Duodenal mucosa (tissue), 2 donors: ENCODE results near the gene GALNTL6.

Source experiments
- H3K27ac ChIP-seq: one replicate; pipeline ENCODE4 v1.7.0; 2013; ENCODE audit warnings: low read depth, low read length
- H3K27me3 ChIP-seq, 2 donors: one replicate each; pipeline ENCODE4 v1.7.0; 2013; ENCODE audit warnings: low read length in 2 of 2, control low read depth in 1 of 2; ENCODE audit not compliant: insufficient read depth in 2 of 2, control insufficient read depth in 1 of 2
- H3K36me3 ChIP-seq, 2 donors: one replicate each; pipeline ENCODE4 v1.7.0; 2013; ENCODE audit warnings: low read length in 2 of 2, control low read depth in 1 of 2; ENCODE audit not compliant: insufficient read depth in 2 of 2, control insufficient read depth in 1 of 2
- H3K4me1 ChIP-seq, 2 donors: one replicate each; pipeline ENCODE4 v1.7.0; 2013; ENCODE audit warnings: low read length in 2 of 2, control low read depth in 1 of 2; ENCODE audit not compliant: insufficient read depth in 2 of 2, control insufficient read depth in 1 of 2
- H3K4me3 ChIP-seq, 2 donors: one replicate each; pipeline ENCODE4 v1.7.0; 2013; ENCODE audit warnings: low read length in 2 of 2, low read depth in 1 of 2
- H3K9ac ChIP-seq, 2 donors: one replicate each; pipeline ENCODE4 v1.7.0; 2013; ENCODE audit warnings: low read length in 2 of 2, low read depth in 1 of 2
- H3K9me3 ChIP-seq, 2 donors: one replicate each; pipeline ENCODE4 v1.7.0; 2013; ENCODE audit warnings: low read length in 2 of 2, control low read depth in 1 of 2; ENCODE audit not compliant: control insufficient read depth in 1 of 2

Gene GALNTL6

DNA sequence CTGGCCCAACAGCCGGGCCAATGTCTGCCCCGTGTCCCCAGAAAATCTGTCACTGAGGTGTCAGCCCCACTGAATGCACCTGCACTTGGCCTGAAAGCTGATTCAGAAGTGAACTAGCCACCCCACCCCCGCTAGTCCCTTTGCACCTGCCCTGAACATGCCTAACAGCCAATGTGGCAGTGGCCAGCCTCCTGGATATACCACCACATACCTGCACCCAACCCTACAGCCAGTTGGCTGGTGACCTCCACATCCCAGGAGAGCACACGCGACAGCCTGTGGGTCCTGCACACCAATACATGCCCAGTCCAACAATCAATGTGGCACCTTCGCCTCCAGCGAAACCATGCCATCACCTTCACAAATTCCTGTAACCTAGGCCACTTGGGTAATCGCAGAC is 116.7 kb downstream of the GALNTL6 start:
- H3K27ac ChIP-seq, result no peak overlapping the region
- H3K36me3 ChIP-seq, result no peaks in the 10 kb centered on the region
- no peaks in the 10 kb centered on the region for H3K27me3 ChIP-seq
- H3K9ac ChIP-seq, result no peak overlapping the region
- no peaks in the 10 kb centered on the region for H3K9me3 ChIP-seq
- no peaks in the 10 kb centered on the region for H3K4me1 ChIP-seq
- H3K4me3 ChIP-seq, result no peak overlapping the region

DNA sequence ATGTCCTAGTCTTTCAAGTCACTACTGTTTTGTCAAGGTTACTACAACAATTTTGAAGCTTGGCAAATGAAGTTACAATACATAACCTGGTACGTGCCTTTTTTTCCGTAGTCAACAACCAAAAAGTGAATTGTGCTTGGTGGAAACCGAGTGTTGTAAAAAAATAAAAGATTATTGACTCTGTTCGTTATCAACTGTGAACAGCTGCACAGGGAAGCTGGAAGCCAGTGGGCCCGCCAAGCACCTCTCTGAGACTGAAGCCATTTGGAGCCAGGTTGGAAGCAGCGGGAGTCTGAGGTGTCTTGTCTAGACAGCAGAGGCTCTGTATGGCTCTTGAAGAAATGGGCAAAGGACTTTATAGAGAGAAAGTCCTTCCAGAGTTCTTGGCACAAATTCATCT is 119.0 kb downstream of the GALNTL6 start:
- H3K9me3 ChIP-seq, result no peaks in the 10 kb centered on the region
- H3K9ac ChIP-seq, result no peak overlapping the region
- H3K27me3 ChIP-seq, result no peaks in the 10 kb centered on the region
- H3K4me3 ChIP-seq, result no peak overlapping the region
- H3K27ac ChIP-seq, result no peak overlapping the region
- no peaks in the 10 kb centered on the region for H3K4me1 ChIP-seq
- no peaks in the 10 kb centered on the region for H3K36me3 ChIP-seq

DNA sequence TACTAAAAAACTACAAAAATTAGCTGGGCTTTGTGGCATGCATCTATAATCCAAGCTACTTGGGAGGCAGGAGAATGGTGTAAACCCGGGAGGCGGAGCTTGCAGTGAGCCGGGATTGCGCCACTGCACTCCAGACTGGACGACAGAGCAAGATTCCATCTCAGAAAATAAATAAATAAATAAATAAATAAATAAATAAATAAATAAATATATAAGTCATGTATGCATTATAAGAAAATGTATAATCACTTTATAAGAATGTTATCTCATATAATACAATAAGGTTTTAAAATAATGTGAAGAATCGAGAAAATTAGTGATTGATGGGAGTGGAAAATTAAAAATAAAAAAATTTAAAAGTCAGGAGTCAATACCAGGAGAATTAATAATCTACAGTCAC is 127.5 kb downstream of the GALNTL6 start:
- Histone ChIP-seq H3K9me3 (no peaks in the 10 kb centered on the region), H3K4me3 (no peak overlapping the region), H3K9ac (no peak overlapping the region), H3K27ac (no peak overlapping the region), H3K27me3 (no peaks in the 10 kb centered on the region), H3K4me1 (no peaks in the 10 kb centered on the region), H3K36me3 (no peaks in the 10 kb centered on the region)

DNA sequence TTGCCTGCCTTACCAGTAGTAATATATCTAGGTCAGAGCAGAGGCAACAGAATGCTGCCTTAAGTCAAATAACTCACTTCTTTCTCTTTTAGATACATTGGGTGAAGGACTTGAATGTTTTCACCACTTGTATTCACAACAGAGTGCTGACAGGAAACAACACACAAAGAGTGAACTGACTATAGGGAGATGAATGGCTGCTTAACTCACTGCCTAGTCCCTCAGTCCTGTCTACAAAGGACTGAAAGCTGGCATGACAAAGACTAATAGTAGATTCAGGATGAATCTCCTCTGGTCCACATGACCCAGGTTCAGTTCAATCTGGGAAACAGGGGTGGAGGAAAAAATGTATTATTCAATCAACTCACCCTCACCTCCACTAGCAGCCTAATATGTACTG is 134.2 kb downstream of the GALNTL6 start:
- Histone ChIP-seq H3K36me3 (no peaks in the 10 kb centered on the region), H3K9me3 (no peaks in the 10 kb centered on the region), H3K9ac (no peak overlapping the region), H3K4me3 (no peak overlapping the region), H3K27me3 (no peaks in the 10 kb centered on the region), H3K4me1 (no peaks in the 10 kb centered on the region), H3K27ac (no peak overlapping the region)

DNA sequence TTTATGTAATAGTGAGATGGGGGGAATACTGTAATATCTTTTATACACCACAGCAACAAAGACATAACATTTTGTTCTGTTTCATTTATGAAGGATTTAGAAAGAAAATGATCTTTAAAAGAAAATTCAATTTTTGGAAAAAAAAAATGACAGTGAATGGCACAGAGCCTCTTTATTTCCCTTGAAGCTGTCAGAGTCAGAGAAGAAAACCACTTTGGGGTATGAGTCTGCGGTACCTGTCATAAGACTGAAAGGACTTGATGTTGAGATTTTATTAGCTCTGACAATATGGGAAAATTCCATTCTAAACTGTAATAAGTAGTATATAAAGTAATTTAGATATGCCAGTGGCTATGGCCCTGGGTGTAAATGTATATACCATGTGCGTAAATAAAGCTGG is 134.8 kb downstream of the GALNTL6 start:
- H3K27ac ChIP-seq, result no peak overlapping the region
- no peaks in the 10 kb centered on the region for H3K4me1 ChIP-seq
- H3K27me3 ChIP-seq, result no peaks in the 10 kb centered on the region
- H3K9ac ChIP-seq, result no peak overlapping the region
- H3K9me3 ChIP-seq, result no peaks in the 10 kb centered on the region
- no peaks in the 10 kb centered on the region for H3K36me3 ChIP-seq
- H3K4me3 ChIP-seq, result no peak overlapping the region

DNA sequence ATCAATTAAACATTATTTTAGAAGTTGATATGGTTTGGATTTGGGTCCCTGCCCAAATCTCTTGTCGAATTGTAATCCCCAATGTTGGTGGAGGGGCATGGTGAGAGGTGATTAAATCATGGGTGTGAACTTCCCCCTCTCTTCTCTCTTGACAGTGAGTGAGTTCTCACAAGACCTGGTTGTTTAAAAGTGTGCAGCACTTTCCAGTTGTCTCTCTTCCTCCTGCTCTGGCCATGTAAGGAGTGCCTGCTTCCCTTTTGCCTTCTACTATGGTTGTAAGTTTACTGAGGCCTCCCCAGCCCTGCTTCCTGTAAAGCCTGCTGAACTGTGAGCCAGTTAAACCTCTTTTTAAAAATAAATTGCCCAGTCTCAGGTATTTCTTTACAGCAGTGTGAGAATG is 141.4 kb downstream of the GALNTL6 start:
- Histone ChIP-seq H3K9me3 (no peaks in the 10 kb centered on the region), H3K27me3 (no peaks in the 10 kb centered on the region), H3K4me1 (no peaks in the 10 kb centered on the region), H3K9ac (no peak overlapping the region), H3K36me3 (no peaks in the 10 kb centered on the region), H3K4me3 (no peak overlapping the region), H3K27ac (no peak overlapping the region)

DNA sequence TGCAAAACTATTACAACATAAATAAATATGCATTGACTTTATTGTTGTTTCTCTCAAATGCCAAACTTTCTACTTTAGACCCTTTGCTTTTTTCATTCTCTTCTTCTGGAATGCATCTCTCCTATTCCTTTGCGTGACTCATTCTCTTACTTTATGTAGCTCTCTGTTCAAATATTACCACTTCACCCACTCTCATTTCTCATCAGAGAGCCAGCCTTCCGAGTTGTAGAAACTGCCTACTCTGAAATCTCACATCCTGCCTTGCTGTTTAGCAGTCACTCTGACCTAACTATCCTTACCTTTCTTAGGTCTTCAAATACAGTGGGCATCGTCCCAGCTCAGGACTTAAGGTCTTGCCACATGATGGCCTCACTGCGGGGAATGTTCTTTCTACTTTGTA is 143.5 kb downstream of the GALNTL6 start:
- Histone ChIP-seq H3K9me3 (no peaks in the 10 kb centered on the region), H3K27me3 (no peaks in the 10 kb centered on the region), H3K9ac (no peak overlapping the region), H3K27ac (no peak overlapping the region), H3K4me1 (no peaks in the 10 kb centered on the region), H3K4me3 (no peak overlapping the region), H3K36me3 (no peaks in the 10 kb centered on the region)

DNA sequence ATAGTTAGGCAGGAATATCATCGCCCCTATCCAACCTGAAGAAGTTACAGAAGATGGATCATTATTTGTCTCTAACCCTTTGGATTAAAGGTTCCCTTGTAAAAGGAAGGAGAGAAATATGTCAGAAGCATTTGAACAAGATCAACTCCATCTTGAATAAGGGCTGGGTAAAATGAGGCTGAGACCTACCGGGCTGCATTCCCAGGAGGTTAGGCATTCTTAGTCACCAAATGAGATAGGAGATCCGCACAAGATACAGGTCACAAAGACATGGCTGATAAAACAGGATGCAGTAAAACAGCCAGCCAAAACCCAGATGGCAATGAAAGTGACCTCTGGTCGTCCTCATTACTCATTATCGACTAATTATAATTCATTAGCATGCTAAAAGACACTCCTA is 148.9 kb downstream of the GALNTL6 start:
- H3K27ac ChIP-seq, result no peak overlapping the region
- H3K9me3 ChIP-seq, result no peaks in the 10 kb centered on the region
- no peaks in the 10 kb centered on the region for H3K36me3 ChIP-seq
- no peaks in the 10 kb centered on the region for H3K4me1 ChIP-seq
- H3K4me3 ChIP-seq, result no peak overlapping the region
- no peak overlapping the region for H3K9ac ChIP-seq
- H3K27me3 ChIP-seq, result no peaks in the 10 kb centered on the region

DNA sequence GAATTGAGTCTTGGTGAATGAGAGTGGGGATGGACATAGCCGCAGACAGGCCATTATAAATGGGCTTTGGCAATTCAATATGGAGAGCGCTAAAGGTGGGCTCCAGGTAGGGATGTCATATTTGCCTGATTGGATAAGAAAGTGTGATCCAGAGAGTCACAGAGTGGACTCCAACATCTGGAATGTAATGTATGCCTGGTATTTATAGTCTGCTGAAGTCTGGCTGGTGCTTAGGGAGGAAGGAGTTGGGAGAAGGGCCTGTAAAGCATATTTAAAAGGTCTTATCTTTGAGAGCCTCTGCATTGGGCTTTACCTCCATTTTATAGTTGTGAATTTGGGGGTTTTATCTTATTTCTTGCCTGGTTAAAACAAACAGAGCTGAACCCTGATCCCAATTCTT is 153.2 kb downstream of the GALNTL6 start:
- no peaks in the 10 kb centered on the region for H3K4me1 ChIP-seq
- H3K4me3 ChIP-seq, result no peak overlapping the region
- no peak overlapping the region for H3K27ac ChIP-seq
- no peaks in the 10 kb centered on the region for H3K36me3 ChIP-seq
- no peaks in the 10 kb centered on the region for H3K27me3 ChIP-seq
- no peaks in the 10 kb centered on the region for H3K9me3 ChIP-seq
- no peak overlapping the region for H3K9ac ChIP-seq

DNA sequence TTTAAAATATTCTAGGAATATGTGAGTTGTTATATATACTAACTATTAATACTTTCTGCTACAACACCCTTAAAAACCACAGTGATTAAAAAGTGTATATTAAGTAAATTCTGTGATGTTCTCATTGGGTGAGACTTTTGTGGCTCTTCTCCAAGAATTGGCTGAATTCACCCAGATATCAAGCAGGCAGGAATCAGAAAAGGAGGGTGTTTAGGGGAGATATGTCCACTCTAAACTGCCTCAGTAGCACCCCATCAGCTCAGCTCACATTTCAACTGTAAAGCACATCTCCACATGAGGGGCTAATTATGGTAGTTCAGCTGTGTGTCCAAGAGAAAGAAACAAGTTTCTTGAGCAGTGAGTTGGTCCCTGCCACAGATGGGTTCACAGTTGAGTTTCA is 165.0 kb downstream of the GALNTL6 start:
- Histone ChIP-seq H3K36me3 (no peaks in the 10 kb centered on the region), H3K9me3 (no peaks in the 10 kb centered on the region), H3K9ac (no peak overlapping the region), H3K27ac (no peak overlapping the region), H3K4me3 (no peak overlapping the region), H3K27me3 (no peaks in the 10 kb centered on the region), H3K4me1 (no peaks in the 10 kb centered on the region)

DNA sequence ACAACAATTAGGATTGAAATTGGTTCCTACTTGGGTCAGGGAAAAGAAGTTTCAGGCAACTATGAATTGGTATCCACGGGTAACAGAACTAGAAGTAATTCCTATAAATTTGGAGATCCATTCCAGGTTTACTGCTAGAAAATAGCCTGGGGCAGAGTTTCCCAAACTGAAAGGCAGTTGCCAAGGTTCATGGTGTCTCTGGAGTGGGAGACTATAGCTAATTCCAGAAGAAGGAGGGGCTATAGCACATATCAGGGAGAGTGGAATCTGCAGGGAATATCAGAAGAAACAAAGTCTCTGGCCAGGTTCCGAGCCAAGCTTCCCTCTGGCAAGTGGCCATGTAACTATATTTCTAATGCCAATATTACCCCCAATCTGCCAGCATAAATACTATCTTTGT is 166.3 kb downstream of the GALNTL6 start:
- Histone ChIP-seq H3K4me3 (no peak overlapping the region), H3K9ac (no peak overlapping the region), H3K36me3 (no peaks in the 10 kb centered on the region), H3K27ac (no peak overlapping the region), H3K27me3 (no peaks in the 10 kb centered on the region), H3K4me1 (no peaks in the 10 kb centered on the region), H3K9me3 (no peaks in the 10 kb centered on the region)
